ENCODE results near the gene UFSP2.

The UFSP2 gene

GRCh38 chr4:185379326-185380295, 46.2 kb downstream of the UFSP2 start:
- H3K4me3 ChIP-seq (ENCODE audit: low read depth, low read length), result no peak overlapping the region
- no peak for TF ChIP-seq CTCF (IDR thresholded peaks at IDR 0.05; ENCODE audit: low read depth, low read length)

GRCh38 chr4:185378264-185378663, 47.5 kb downstream of the UFSP2 start:
- no peak for TF ChIP-seq CTCF (IDR thresholded peaks at IDR 0.05; ENCODE audit: low read depth, low read length)
- H3K4me3 ChIP-seq (ENCODE audit: low read depth, low read length), result no peak overlapping the region

- H3K4me3 ChIP-seq (ENCODE audit: low read depth, low read length), result no peak overlapping the region
- TF ChIP-seq CTCF (IDR thresholded peaks at IDR 0.05; ENCODE audit: low read depth, low read length), result no peak
Observed at GRCh38 chr4:185374573-185374972, 51.2 kb downstream of the UFSP2 start.

GRCh38 chr4:185374027-185374426, 51.7 kb downstream of the UFSP2 start:
- no peak overlapping the region for H3K4me3 ChIP-seq (ENCODE audit: low read depth, low read length)
- no peak for TF ChIP-seq CTCF (IDR thresholded peaks at IDR 0.05; ENCODE audit: low read depth, low read length)

- TF ChIP-seq CTCF (IDR thresholded peaks at IDR 0.05; ENCODE audit: low read depth, low read length), result no peak
- no peak overlapping the region for H3K4me3 ChIP-seq (ENCODE audit: low read depth, low read length)
Observed at GRCh38 chr4:185371702-185372101, 54.1 kb downstream of the UFSP2 start.

- no peak for TF ChIP-seq CTCF (IDR thresholded peaks at IDR 0.05; ENCODE audit: low read depth, low read length)
- H3K4me3 ChIP-seq (ENCODE audit: low read depth, low read length), result no peak overlapping the region
Observed at GRCh38 chr4:185370268-185370949, 55.4 kb downstream of the UFSP2 start.

- no peak for TF ChIP-seq CTCF (IDR thresholded peaks at IDR 0.05; ENCODE audit: low read depth, low read length)
- no peak overlapping the region for H3K4me3 ChIP-seq (ENCODE audit: low read depth, low read length)
Observed at GRCh38 chr4:185369731-185370130, 56.0 kb downstream of the UFSP2 start.
